BJ (cell line): Measurements from ENCODE around the gene RAB11FIP4. TPM values are rescaled to one million over a fixed set of nuclear protein-coding genes. Genes with fewer than 3 reads are reported as not detected.

ENCODE experiments used
- CTCF ChIA-PET: fragments of 350-600 bp; formaldehyde crosslinking; extraction: SDS; loops from one replicate; lab custom pipeline; 2021; ENCODE audit warnings: antibody characterized with exemption, inconsistent platforms; lab: Yijun Ruan, JAX
- POLR2A ChIA-PET: fragments of 300-600 bp; sonication (Branson Sonifier 250); formaldehyde crosslinking; extraction: SDS; loops from one replicate; lab custom pipeline; 2021; ENCODE audit warnings: antibody characterized with exemption; lab: Charles Lee
- DNase-seq: peaks from one replicate; pipeline ENCODE4 v3.0.0-alpha.2; 2011; ENCODE audit warnings: low read depth
- H3K27me3 ChIP-seq: 2 replicates; pipeline ENCODE4 v1.6.0; 2011; ENCODE audit warnings: low read length; ENCODE audit not compliant: control insufficient read depth, insufficient read depth
- H3K36me3 ChIP-seq: 2 replicates; pipeline ENCODE4 v1.5.1; 2011; ENCODE audit warnings: low read length; ENCODE audit not compliant: control insufficient read depth, insufficient read depth
- H3K4me3 ChIP-seq: 2 replicates; pipeline ENCODE4 v1.5.1; 2011; ENCODE audit warnings: low read depth, mild to moderate bottlenecking, control low read depth, low read length
- CTCF ChIP-seq: IDR thresholded peaks from 2 replicates; pipeline ENCODE4 v1.5.1; 2011; ENCODE audit warnings: low read depth, mild to moderate bottlenecking, control low read depth, inconsistent platforms, low read length, moderate library complexity; ENCODE audit not compliant: insufficient read depth
- polyA plus RNA-seq: library from polyadenylated mRNA; depleted of rRNA; stranded (reverse); fragments of >200 nt; gene quantifications from 2 replicates; pipeline ENCODE4 v1.2.3, GENCODE V29; 2011

RAB11FIP4 gene
- polyA plus RNA-seq, 1 experiment = 0.15 TPM

DNA sequence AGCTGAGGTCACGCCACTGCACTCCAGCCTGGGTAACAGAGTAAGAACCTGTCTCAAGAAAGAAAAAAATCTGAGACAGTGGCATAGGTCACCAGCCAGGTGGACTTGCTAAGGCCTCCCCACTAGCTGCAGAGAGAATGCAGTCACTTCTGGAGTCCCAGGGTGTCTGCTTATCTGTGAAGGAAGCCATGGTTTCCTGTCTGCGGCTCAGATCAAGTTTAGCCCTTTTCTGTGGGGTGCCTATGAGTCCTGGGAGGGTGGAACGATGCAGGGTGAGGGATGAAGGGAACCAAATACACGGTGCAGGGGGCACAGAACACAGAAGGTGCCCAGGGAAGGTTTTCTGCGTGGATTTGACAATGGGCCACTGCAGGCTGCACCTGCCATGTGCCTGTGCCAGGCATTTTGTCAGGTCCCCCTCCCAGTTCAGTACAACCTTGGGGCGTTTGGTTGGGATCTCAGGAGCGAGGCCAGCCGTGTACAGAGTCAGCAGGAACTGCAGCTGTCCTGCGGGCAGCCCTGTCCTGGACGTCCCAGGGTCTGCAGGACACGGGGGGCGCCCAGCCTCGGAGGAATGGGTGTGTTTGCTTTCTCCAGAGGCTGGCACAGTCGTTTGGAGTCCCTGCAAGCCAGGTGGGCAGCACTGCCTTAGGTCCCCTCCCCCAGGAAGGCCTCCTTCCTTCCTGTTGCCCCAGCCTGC lies 41.8 kb downstream of the RAB11FIP4 start:
- TF ChIP-seq CTCF = no peak
- DNase-seq = no peak
- Histone ChIP-seq H3K36me3 (no peaks in the 10 kb centered on the region), H3K27me3 (peaks cover 13% of the 10 kb centered on the region), H3K4me3 (no peak overlapping the region)
- ChIA-PET POLR2A (no interaction called here), CTCF (interaction anchor here (0.8 to 3.2 kb wide), 2 partner anchors 92 to 468 kb away, joined by 3 to 14 read pairs; partner anchors contain the start of gene UTP6)

DNA sequence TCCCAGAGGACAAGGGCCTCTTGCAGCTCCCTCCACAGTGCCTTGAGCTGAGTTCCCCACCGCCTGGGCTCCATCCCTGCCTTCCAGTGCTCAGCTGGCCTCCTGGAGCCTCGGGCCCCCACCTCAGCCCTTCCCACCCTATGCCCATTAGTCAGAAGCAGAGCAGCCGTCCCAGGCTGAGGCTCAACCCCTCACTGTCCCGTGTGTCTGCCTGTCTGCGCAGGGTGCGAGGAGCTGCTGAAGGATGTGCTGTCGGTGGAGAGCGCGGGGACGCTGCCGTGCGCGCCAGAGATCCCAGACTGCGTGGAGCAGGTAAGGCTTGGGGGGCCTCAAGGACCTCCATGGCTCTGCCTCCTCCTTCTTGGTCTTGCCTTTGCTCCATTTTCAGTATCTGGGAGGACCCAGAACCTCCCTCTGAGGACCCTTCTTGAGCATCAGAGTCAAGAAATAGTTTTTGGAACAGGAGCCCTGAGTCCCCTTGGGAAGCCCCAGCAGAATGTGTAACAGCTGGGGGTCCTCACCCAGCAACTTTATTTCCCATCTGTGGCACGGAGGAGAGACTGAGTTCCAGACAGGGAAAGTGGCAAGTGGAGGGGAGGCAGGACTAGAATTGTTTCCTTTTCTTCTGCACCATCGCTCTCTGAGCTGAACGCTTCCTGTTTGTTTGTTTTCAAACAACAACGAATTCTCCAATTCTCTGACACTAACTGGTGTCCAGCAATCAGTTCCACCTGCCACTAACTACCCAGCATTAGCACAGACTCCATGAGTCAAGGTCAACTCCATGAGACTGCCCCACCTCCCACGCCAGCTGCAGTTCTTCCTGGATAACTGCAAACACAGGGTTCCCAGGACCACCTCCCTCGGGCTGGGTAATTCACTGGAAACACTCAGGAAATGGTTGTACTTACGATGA lies 42.6 kb downstream of the RAB11FIP4 start:
- Histone ChIP-seq H3K27me3 (peaks cover 17% of the 10 kb centered on the region), H3K4me3 (no peak overlapping the region), H3K36me3 (no peaks in the 10 kb centered on the region)
- DNase-seq = no peak
- no peak for TF ChIP-seq CTCF
- ChIA-PET CTCF (interaction anchor here (1.1 to 3.2 kb wide), 2 partner anchors 89 to 91 kb away, joined by 3 to 14 read pairs; no protein-coding TSS in a partner anchor), POLR2A (no interaction called here)

- H3K36me3 ChIP-seq = no peaks in the 10 kb centered on the region
- H3K27me3 ChIP-seq = peaks cover 17% of the 10 kb centered on the region
- ChIA-PET CTCF (interaction anchor here (1.1 to 3.2 kb wide), 2 partner anchors 88 to 91 kb away, joined by 3 to 14 read pairs; no protein-coding TSS in a partner anchor), POLR2A (no interaction called here)
- DNase-seq = no peak
- no peak overlapping the region for H3K4me3 ChIP-seq
- no peak for TF ChIP-seq CTCF
Observed at GRCh38 chr17:31434727-31435050, 43.2 kb downstream of the RAB11FIP4 start.

DNA sequence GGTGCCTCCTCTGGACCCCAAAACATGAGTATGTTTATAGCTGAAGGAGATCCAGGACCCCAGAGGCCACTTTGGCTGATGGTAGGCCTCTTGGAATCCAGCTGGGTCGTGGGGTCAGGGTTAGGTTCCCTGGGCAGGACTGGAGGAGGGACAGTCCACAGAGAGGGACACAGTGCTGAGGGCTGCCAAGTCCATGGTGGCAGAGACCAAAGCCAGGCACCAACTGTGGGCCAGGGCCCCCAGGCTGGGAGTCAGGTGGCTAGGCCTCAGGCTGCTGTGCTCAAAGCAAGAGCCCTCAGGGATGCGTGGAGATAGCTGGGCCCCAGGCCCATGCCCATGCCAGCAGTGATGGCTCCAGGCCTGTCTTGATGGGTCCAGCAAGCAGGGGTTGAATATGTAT lies 44.1 kb downstream of the RAB11FIP4 start:
- TF ChIP-seq CTCF = no peak
- Histone ChIP-seq H3K36me3 (no peaks in the 10 kb centered on the region), H3K27me3 (peaks cover 16% of the 10 kb centered on the region), H3K4me3 (no peak overlapping the region)
- ChIA-PET CTCF (interaction anchor here (1.2 to 3.2 kb wide), 2 partner anchors 90 to 466 kb away, joined by 3 to 14 read pairs; partner anchors contain the start of gene UTP6), POLR2A (no interaction called here)
- no peak for DNase-seq
